T-helper 1 cell (primary cell): ENCODE results near the gene DNAI4.
A peak's percentile ranks its signal among the peaks of the same experiment; 100 is the strongest.
"Not testable (repeated sequence)": the region's sequence is repeated elsewhere in the genome, so short reads cannot be mapped to it uniquely, and the experiment has no call there.

Experiments used
- DNase-seq, 5 donors: peaks; one replicate each; pipeline ENCODE4 v3.0.0-alpha.2; 2012 to 2020
- total RNA-seq, 4 donors: gene quantifications; one replicate each; lab custom pipeline; 2026; lab: John Stamatoyannopoulos, UW

The DNAI4 gene
- total RNA-seq, result 4.1 to 6.5 (median 5.3) reads per million in 4 donors

- peak; percentile 95 to 98 (median 96) for DNase-seq
Measured at GRCh38 chr1:66924756-66925557, at the start of gene DNAI4, which contains the start of gene MIER1. TSS of gene DNAI4 (minus strand) at chr1:66924856. CDS start at chr1:66924831, 25 bp downstream. TSS of gene MIER1 (plus strand) at chr1:66924990. CDS start at chr1:66925029, 39 bp downstream.

GRCh38 chr1:66968574-66968973 lies 43.9 kb upstream of the DNAI4 start:
- no peak for DNase-seq

GRCh38 chr1:66966188-66966873 lies 41.7 kb upstream of the DNAI4 start:
- not testable (repeated sequence) for DNase-seq

DNA sequence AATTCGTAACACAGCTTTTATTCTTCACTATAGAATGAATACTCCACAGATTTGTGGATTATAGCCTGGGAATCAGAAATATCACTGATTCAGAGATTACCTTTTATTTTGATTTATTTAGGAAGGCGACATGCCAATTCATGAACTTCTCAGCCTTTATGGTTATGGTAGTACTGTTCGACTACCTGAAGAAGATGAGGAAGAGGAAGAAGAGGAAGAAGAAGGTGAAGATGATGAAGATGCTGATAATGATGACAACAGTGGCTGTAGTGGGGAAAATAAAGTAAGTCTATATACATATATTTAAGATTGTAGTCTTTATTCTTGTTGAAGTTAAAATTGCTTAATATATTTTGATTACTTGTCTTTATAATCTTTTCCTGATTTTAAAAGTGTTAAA lies 33.3 kb upstream of the DNAI4 start:
- DNase-seq, result no peak

DNA sequence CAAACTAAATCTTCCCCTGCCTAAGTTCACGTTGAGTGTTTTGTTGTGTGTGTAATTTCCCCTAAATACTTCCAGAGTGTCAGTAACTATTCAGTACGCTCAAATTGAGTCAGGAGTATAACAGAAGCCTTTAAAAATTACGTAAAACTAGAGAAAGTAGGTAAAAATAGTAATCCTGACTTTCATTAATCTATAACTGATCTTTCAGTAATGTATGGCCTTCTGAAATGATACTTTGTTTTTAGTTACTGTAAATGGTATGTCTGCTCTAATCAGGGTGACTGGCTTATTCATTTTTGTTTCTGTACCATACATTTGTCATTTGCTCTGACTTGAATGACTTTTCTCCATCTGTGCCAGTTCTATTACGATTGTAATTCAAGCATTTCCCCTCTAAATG lies 29.6 kb upstream of the DNAI4 start:
- DNase-seq, result no peak

DNA sequence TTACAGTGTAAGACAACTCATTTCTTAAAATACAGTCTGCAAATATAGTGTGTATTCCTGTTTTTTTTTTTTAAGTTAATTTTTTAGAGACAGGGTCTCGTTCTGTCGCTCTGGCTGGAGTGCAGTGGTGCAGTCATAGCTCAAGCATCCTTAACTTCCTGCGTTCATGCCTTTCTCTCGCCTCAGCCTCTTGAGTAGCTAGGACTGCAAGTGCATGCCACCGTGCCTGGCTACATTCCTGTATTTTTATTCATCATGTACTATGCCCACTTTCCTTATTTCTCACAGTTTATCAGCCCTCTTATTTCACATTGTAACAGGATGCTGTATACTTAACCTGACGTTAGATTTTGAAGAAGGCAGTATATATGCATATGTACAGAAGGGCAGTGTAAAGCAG lies 26.9 kb upstream of the DNAI4 start:
- DNase-seq, result no peak

- DNase-seq, result no peak
Measured at GRCh38 chr1:66947267-66947666, 22.6 kb upstream of the DNAI4 start.

DNA sequence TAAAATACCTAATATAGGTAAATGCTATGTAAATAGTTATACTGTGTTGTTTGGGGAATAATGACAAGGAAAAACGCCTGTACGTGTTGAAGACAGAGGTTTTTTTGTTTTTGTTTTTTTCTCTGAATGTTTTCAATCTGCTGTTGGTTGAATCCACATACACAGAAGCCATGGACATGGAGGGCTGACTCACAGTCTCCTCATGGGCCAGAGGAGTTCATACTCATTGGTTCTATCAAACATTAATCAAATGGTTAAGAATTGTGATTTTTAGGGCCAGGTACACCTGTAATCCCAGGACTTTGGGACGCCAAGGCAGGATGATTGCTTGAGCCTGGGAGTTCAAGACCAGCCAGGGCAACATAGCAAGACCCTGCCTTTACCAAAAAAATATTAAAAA lies 20.7 kb upstream of the DNAI4 start:
- no peak for DNase-seq

DNA sequence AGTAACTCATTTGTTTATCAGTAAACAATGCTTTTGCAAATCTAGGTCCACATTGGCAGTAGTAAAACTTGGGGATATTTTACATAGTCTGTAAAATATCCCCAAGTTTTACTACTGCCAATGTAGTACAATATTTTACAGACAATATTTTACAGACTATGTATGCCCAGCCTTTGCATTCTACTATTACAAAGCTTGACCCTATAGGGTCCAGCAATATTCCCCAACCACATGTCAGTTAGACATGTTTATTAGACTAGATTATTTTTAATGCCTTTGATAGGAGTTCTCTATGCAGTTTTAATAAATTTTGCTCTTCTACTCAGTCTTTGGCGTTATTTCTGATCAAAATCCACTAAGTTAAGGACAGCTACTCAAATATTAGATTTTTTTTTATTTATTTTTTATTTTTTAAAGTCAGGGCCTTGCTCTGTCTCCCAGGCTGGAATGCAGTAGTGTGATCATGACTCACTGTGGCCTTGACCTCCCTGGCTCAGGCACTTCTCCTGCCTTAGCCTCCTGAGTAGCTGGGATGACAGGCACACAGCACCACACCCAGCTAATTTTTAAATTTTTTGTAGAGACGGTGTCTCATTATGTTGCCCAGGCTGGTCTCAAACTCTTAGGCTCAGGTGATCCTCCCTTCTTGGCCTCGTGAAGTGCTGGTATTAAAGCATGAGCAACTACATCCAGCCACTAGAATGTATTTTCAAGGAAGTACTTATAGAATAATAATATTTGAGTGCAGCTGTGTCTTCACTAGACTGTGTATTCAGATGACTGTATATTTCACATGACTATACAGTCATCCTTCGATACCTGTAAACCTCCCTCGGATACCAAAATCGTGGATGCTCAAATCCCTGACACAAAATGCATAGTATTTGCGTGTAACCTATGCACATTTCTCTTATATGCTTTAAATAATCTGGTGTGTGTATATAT lies 19.9 kb upstream of the DNAI4 start:
- no peak for DNase-seq

GRCh38 chr1:66943361-66943969 lies 18.8 kb upstream of the DNAI4 start:
- DNase-seq, result no peak

GRCh38 chr1:66940981-66941380 lies 16.3 kb upstream of the DNAI4 start:
- no peak for DNase-seq

DNA sequence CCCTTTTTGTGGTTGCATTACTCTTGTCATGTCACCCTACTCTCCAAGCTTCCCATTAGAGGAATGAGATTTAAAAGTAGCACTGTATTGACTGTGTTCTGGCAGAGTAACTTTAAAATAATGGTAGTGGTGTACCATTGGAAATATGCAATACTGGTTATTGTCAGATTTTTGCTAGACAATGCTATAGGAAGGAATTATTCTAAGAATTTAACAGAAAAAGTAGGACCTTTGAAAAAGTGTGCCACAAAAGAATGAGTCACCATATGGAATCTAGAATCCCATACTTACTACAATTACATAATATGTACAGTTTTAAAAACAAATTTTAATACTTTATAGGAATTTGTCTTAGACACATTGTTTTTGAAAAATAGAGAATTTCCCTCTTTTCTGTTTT lies 14.0 kb upstream of the DNAI4 start:
- DNase-seq, result no peak

DNA sequence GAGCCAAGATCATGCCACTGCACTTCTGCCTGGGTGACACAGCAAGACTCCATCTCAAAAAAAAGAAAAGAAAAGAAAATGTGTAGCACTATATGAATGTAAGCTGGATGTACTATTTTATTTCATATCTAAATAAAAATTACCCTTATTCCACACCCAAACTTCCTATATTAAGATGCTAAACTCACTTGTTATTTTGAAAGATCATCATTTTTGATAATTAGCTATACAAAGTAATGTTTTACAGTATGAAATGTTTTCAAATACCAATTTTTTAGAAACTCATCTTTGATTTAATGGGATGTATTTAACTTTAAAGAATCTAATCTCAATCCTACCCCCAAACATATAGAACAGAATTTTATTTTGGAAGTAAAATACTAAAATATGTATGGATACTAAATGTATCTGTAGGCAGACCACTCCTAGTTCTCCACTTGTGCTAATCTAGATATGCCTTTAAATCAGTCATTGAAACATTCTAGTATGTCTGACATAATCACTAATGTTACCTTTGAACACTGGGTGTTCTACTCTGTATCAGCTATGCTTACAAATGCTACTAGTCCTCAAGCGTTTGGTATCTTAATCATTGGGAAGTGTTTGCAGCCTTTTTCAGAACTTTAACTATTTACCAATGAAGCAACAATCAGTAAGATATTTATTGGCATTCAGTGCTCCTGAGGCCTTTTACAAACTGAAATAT lies 13.0 kb upstream of the DNAI4 start:
- DNase-seq, result no peak

DNA sequence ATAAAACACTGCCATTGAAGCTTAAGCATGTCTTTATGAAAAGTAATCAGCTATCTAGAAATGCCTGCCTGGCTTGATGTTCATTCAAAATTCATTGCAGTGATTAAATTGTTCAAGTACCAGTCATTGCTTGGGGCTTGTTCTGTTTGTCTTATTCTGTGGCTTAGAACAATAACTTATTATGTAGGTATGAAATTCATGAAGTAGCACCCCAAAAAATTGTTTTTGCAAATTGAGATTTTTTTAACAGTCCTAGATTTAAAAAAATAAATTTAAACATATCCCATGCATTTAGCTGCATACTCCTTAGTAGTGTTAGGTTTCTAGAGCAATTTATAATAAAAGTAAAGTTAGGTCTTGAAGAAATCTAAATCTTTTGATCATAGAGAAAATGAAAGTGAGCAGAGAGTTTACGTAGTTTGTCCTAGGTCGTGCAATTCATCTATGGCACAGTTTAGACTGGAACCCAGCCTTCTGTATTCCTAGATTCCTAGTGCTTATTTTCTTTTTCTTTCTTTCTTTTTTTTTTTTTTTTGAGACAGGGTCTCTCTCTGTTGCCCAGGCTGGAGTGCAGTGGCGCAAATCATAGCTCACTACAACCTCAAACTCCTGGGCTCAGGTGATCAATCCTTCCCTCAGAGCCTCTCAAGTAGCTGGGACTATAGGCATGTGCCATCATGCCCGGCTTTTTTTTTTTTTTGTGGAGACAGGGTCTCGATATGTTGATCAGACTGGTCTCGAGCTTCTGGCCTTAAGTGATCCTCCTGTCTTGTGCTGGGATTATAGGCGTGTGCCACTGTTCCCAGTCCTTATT lies 9.4 kb upstream of the DNAI4 start:
- peak in 1 of 5 donors; percentile 14 for DNase-seq

GRCh38 chr1:66932291-66932690 lies 7.6 kb upstream of the DNAI4 start:
- DNase-seq, result no peak

- peak in 1 of 5 donors; percentile 37 for DNase-seq
Measured at GRCh38 chr1:66931590-66931989, 6.9 kb upstream of the DNAI4 start.

GRCh38 chr1:66930823-66931174 lies 6.1 kb upstream of the DNAI4 start:
- no peak for DNase-seq

- peak; percentile 89 to 95 (median 91) for DNase-seq
Measured at GRCh38 chr1:66929999-66930822, 5.6 kb upstream of the DNAI4 start.

DNA sequence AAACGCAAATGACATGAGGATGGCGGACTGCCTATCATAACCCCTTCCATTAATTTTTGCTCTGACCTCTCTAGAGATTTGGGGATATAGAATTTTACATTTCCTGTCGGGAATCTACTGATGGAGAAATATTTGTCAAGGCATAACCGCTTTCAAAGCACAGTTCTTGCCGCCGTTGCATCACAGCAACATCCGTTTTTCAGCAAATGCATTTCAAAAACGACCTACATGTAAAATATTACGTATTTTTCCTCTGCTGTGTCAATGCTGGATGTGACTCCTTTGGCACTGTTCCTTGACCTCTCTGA lies 5.0 kb upstream of the DNAI4 start:
- DNase-seq, result no peak

DNA sequence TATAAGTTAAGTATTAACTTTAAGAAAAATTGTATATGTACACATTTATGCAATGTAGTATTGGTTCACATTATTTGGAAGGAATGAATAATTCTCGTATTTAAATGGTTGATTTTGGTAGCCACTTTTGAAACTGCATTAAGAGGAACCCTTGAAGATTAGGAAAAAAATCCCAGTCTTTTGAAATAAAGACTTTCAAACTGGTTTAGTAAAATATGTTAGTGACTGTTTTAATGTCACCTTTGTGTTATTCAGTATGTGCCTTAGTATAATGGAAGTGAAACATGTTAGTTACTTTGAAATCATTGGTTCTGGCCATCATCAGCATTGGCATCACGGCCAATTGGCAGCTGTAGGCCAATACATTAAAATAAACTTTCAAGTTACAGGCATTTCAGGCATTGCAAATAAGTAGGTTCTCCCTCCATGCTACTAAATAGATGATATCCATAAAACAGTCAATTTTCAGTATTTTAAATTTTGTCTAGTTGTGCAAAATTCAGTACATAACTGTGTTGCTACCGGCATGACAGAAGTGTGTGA lies 4.6 kb upstream of the DNAI4 start:
- DNase-seq, result peak in 1 of 5 donors; percentile 40
